Measurements from ENCODE around the gene NPRL2. TPM values are rescaled to one million over a fixed set of nuclear protein-coding genes. Genes with fewer than 3 reads are reported as not detected.

Gene NPRL2
- total RNA-seq, 1 experiment from 2014 or later: 35.4 TPM

GRCh38 chr3:50389414-50389767 lies 38.8 kb upstream of the NPRL2 start:
- CTCF ChIA-PET: interaction anchor here (0.7 kb wide), 1 partner anchor 42 kb away, joined by 5 read pairs; no protein-coding TSS in a partner anchor
- H3K4me1 ChIP-seq (ENCODE audit: control insufficient read depth in 1 of 2, insufficient read depth in 2 of 2, low read length in 2 of 2): peaks cover 0 to 15% of the 10 kb centered on the region in 2 experiments; a peak in 2 of 4 replicates
- DNase-seq (ENCODE audit: low read depth, low spot score): no peak
- H4K20me1 ChIP-seq (ENCODE audit: insufficient read depth): no peaks in the 10 kb centered on the region
- no peak overlapping the region for H3K9ac ChIP-seq (ENCODE audit: low read length)
- H3K4me2 ChIP-seq (ENCODE audit: low read length): no peak overlapping the region
- no peaks in the 10 kb centered on the region for H3K9me2 ChIP-seq (ENCODE audit: insufficient read depth)
- H3K9me3 ChIP-seq (ENCODE audit: control insufficient read depth in 1 of 2, insufficient read depth in 1 of 2, low read depth in 1 of 2, low read length in 2 of 2): no peaks in the 10 kb centered on the region
- RAD21 ChIA-PET (ENCODE audit: low non-redundant PET in 1 of 2, low total read pairs in 2 of 2, uncharacterized antibody in 2 of 2, unreplicated experiment in 2 of 2): no interaction called here
- TF ChIP-seq CTCF (IDR thresholded peaks at IDR 0.05 in 2 of 3, conservative IDR thresholded peaks at IDR 0.05 in 1 of 3; ENCODE audit: borderline replicate concordance in 1 of 3, insufficient read depth in 1 of 3, low read depth in 2 of 3, low read length in 2 of 3): no peak
- no peak for TF ChIP-seq SP1 (IDR thresholded peaks at IDR 0.05; ENCODE audit: low read depth)
- TF ChIP-seq YY1 (IDR thresholded peaks at IDR 0.05; ENCODE audit: extremely low read depth, insufficient replicate concordance, low read depth, low read length): no peak
- TF ChIP-seq MAX (IDR thresholded peaks at IDR 0.05): no peak
- TF ChIP-seq ZFX (IDR thresholded peaks at IDR 0.05): no peak
- TF ChIP-seq EGR1 (IDR thresholded peaks at IDR 0.05; ENCODE audit: low read depth): no peak
- TF ChIP-seq ZBTB33 (IDR thresholded peaks at IDR 0.05; ENCODE audit: extremely low read depth, insufficient replicate concordance, low read length): no peak
- TF ChIP-seq ELF1 (IDR thresholded peaks at IDR 0.05; ENCODE audit: borderline replicate concordance, low read depth): no peak
- no peaks in the 10 kb centered on the region for H3K79me2 ChIP-seq (ENCODE audit: insufficient read depth, low read length)
- ATAC-seq: no peak
- no peak overlapping the region for H2AFZ ChIP-seq (ENCODE audit: low read depth, low read length, poor library complexity, severe bottlenecking)
- H3K27me3 ChIP-seq (ENCODE audit: insufficient read depth, low read length): no peaks in the 10 kb centered on the region
- no peak overlapping the region for H3K4me3 ChIP-seq (replicated peaks in 1 of 2; ENCODE audit: low read depth in 1 of 2, low read length in 2 of 2)
- intact Hi-C loops (cut with micrococcal nuclease): no loop called here
- POLR2A ChIA-PET: no interaction called here
- H3K27ac ChIP-seq (ENCODE audit: low read depth, low read length): no peak overlapping the region
- no TSS peak for BruUV-seq (replicated peaks)
- H3K36me3 ChIP-seq (ENCODE audit: control insufficient read depth in 1 of 2, insufficient read depth in 2 of 2, low read length in 2 of 2): no peaks in the 10 kb centered on the region
